A673 (cell line): Measurements from ENCODE around the gene MKRN2. TPM values are rescaled to one million over a fixed set of nuclear protein-coding genes. Genes with fewer than 3 reads are reported as not detected.

Experiments used
- BruUV-seq: library from RNA; stranded (reverse); fragments of 400-500 nt; replicated peaks from 2 replicates; lab custom pipeline; 2021; lab: Mats Ljungman, UMichigan
- CTCF ChIA-PET: fragments of 300-600 bp; sonication (Branson Sonifier 250); formaldehyde crosslinking; loops from one replicate; lab custom pipeline; 2022; ENCODE audit warnings: antibody characterized with exemption; lab: Charles Lee
- POLR2A ChIA-PET: fragments of 300-600 bp; sonication (Branson Sonifier 250); formaldehyde crosslinking; loops from one replicate; lab custom pipeline; 2022; ENCODE audit warnings: antibody characterized with exemption; ENCODE audit not compliant: low non-redundant PET; lab: Charles Lee
- DNase-seq: peaks from one replicate; pipeline ENCODE4 v3.0.0-alpha.2; 2015; ENCODE audit warnings: low spot score
- H3K27ac ChIP-seq: fragments of 200-600 bp; sonication (generic); 2 replicates; pipeline ENCODE4 v1.5.1; 2016; ENCODE audit warnings: mixed run types, low read depth, mild to moderate bottlenecking, mixed read lengths, antibody characterized with exemption, low read length; ENCODE audit not compliant: poor library complexity, severe bottlenecking
- H3K27me3 ChIP-seq: fragments of 200-600 bp; sonication (generic); replicated peaks from 2 replicates; pipeline ENCODE4 v1.6.1; 2017; ENCODE audit warnings: mixed run types, low read depth, mild to moderate bottlenecking, mixed read lengths, antibody characterized with exemption, low read length; ENCODE audit not compliant: insufficient read depth, poor library complexity
- H3K36me3 ChIP-seq: fragments of 200-600 bp; sonication (generic); 2 replicates; pipeline ENCODE4 v1.6.1; 2016; ENCODE audit warnings: mixed run types, mild to moderate bottlenecking, mixed read lengths, antibody characterized with exemption, low read length; ENCODE audit not compliant: insufficient read depth, poor library complexity, severe bottlenecking
- H3K4me1 ChIP-seq: fragments of 200-600 bp; sonication (generic); 2 replicates; pipeline ENCODE4 v1.6.1; 2017; ENCODE audit warnings: mixed run types, mild to moderate bottlenecking, mixed read lengths, antibody characterized with exemption, low read length; ENCODE audit not compliant: insufficient read depth, poor library complexity, severe bottlenecking
- H3K4me3 ChIP-seq: fragments of 200-600 bp; sonication (generic); 2 replicates; pipeline ENCODE4 v1.5.1; 2016; ENCODE audit warnings: low read depth, mixed run types, mild to moderate bottlenecking, mixed read lengths, low read length; ENCODE audit not compliant: poor library complexity, severe bottlenecking
- H3K9me3 ChIP-seq: fragments of 200-600 bp; sonication (generic); 2 replicates; pipeline ENCODE4 v1.6.1; 2016; ENCODE audit warnings: mixed run types, low read depth, mild to moderate bottlenecking, mixed read lengths, antibody characterized with exemption, low read length; ENCODE audit not compliant: poor library complexity, severe bottlenecking
- EZH2 ChIP-seq: fragments of 200-600 bp; sonication (generic); IDR thresholded peaks from 2 replicates; pipeline ENCODE4 v1.6.1; 2017; ENCODE audit warnings: borderline replicate concordance, low read depth, mild to moderate bottlenecking, mixed read lengths, antibody characterized with exemption, low read length; ENCODE audit not compliant: poor library complexity, severe bottlenecking
- intact Hi-C: fragments of 100-400 bp; cut with micrococcal nuclease; formaldehyde crosslinking; loops from one replicate; pipeline ENCODE4 v1.10.0; 2022; ENCODE audit not compliant: unreplicated experiment
- total RNA-seq: library from RNA; stranded (reverse); gene quantifications from 2 replicates; pipeline ENCODE4 v1.2.3, GENCODE V29; 2021
- TF ChIP-seq, protein P1 (sequence below): fragments of 300-800, 200-600 bp; sonication (generic); conservative IDR thresholded peaks from 2 replicates; pipeline ENCODE4 v1.5.1; 2017; ENCODE audit warnings: low read depth, mild to moderate bottlenecking, antibody characterized with exemption, low read length, moderate library complexity, mixed read lengths

MKRN2 gene
- total RNA-seq, 1 experiment from 2014 or later, result 47.3 TPM

DNA sequence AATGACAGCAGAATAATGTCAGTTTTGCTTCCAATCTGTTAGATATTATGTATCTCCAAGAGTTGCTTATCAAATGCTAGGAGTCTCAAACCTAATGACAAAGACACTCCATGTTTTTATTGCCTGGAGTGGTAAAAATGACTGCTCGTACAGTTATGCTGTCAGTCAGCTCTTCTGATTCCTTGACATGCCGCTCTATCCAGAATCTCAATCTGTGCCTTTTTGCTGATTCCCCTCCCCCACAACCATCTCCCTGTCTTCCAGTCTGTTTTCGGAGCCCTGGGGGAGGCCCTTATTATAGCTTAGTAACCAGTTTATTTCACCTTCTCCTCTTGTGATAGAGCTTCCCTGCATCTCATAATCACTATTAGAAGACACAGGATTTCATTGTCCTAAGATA lies 2.6 kb downstream of the MKRN2 start:
- H3K4me3 ChIP-seq, result no peak overlapping the region
- intact Hi-C loops, result loop anchor here (5.0 kb wide), 1 partner anchor 103 kb away; the partner anchor contains the start of gene RAF1
- ChIA-PET CTCF (no interaction called here), POLR2A (no interaction called here)
- no peaks in the 10 kb centered on the region for H3K36me3 ChIP-seq
- H3K4me1 ChIP-seq, result peaks cover 14% of the 10 kb centered on the region
- no peaks in the 10 kb centered on the region for H3K27me3 ChIP-seq
- no peaks in the 10 kb centered on the region for H3K9me3 ChIP-seq
- BruUV-seq, result no TSS peak
- DNase-seq, result no peak
- TF ChIP-seq, protein P1, sequence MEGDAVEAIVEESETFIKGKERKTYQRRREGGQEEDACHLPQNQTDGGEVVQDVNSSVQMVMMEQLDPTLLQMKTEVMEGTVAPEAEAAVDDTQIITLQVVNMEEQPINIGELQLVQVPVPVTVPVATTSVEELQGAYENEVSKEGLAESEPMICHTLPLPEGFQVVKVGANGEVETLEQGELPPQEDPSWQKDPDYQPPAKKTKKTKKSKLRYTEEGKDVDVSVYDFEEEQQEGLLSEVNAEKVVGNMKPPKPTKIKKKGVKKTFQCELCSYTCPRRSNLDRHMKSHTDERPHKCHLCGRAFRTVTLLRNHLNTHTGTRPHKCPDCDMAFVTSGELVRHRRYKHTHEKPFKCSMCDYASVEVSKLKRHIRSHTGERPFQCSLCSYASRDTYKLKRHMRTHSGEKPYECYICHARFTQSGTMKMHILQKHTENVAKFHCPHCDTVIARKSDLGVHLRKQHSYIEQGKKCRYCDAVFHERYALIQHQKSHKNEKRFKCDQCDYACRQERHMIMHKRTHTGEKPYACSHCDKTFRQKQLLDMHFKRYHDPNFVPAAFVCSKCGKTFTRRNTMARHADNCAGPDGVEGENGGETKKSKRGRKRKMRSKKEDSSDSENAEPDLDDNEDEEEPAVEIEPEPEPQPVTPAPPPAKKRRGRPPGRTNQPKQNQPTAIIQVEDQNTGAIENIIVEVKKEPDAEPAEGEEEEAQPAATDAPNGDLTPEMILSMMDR, result no peak
- no peak for TF ChIP-seq EZH2
- H3K27ac ChIP-seq, result no peak overlapping the region

DNA sequence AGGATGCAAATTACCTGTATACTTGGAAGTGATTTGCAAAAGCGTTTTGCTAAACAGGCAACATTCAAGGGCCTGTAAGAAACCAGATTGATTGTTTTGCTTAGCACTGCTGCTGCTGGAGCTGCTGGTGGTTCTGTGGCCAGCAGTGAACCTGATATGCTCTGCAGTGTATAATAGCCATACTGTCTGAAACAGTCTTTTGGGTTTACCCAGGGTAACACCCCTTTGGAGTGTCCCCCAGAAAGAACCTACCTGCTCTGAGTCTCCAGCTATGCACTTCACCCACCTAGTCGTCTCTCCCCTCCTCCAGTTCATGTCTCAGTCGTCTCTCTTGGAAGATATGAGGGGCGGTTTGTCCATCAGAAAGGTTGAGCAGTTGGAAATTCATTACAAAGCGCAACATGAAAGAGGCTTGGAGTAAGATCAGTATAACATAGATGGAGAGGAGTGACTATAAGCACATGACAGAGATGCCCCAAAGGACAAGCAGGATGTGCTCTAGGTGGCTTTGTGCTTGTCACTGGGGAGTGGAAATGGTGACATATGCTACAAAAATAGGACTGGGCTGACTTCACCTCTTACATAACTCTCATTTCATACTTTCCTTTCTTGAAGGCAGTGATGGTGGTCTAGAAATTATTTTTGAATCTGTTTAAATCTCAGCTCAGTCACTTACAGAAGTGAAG lies 3.8 kb downstream of the MKRN2 start:
- BruUV-seq, result no TSS peak
- ChIA-PET POLR2A (no interaction called here), CTCF (no interaction called here)
- H3K36me3 ChIP-seq, result no peaks in the 10 kb centered on the region
- no peak overlapping the region for H3K4me3 ChIP-seq
- intact Hi-C loops, result no loop called here
- H3K4me1 ChIP-seq, result peaks cover 12% of the 10 kb centered on the region
- DNase-seq, result no peak
- no peaks in the 10 kb centered on the region for H3K9me3 ChIP-seq
- no peaks in the 10 kb centered on the region for H3K27me3 ChIP-seq
- H3K27ac ChIP-seq, result no peak overlapping the region
- TF ChIP-seq, protein P1, result no peak
- no peak for TF ChIP-seq EZH2

DNA sequence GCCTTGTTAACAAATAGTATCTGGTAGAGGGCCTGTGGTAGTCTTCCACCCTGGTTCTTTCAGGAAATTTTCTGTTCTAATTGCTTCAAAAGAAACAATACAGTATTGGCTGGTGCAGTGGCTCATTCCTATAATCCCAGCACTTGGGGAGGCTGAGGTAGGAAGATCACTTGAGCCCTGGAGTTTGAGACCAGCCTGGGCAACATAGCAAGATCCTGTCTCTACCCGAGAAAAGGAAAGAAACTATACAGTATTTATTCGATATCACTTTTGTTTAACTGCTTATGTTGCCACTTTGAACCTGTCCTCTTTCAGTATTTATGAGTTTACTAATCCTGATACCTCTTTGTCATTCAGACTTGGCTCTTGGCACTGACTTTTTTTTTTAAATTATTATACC lies 4.5 kb downstream of the MKRN2 start:
- TF ChIP-seq, protein P1, result no peak
- TF ChIP-seq EZH2, result no peak
- ChIA-PET CTCF (no interaction called here), POLR2A (no interaction called here)
- Histone ChIP-seq H3K4me1 (peaks cover 11% of the 10 kb centered on the region), H3K4me3 (no peak overlapping the region), H3K27me3 (no peaks in the 10 kb centered on the region), H3K9me3 (peaks cover 2% of the 10 kb centered on the region), H3K27ac (no peak overlapping the region), H3K36me3 (no peaks in the 10 kb centered on the region)
- no peak for DNase-seq
- intact Hi-C loops, result no loop called here
- no TSS peak for BruUV-seq
